HEK293T (cell line): ENCODE results near the gene LRMDA.

Source experiments
- BHLHE40 ChIP-seq: fragments of 450-650 bp; IDR thresholded peaks from 2 replicates; pipeline ENCODE4 v1.6.1; 2016; ENCODE audit warnings: mild to moderate bottlenecking, moderate library complexity, borderline replicate concordance
- PKNOX1 ChIP-seq: fragments of 450-650 bp; IDR thresholded peaks from 2 replicates; pipeline ENCODE4 v1.6.1; 2016

GRCh38 chr10:75540357-75540966 lies 109.0 kb downstream of the LRMDA start:
- TF ChIP-seq PKNOX1 (no peak), BHLHE40 (no peak)
